Fibroblast of lung (primary cell): ENCODE results near the gene PTDSS2.

Source experiments
- CTCF ChIP-seq, 2 donors: IDR thresholded peaks in 1 of 2; conservative IDR thresholded peaks in 1 of 2; 1 replicate in 1 of 2; 2 replicates in 1 of 2; pipeline ENCODE4 v1.5.1; 2011 to 2012; ENCODE audit warnings: low read length in 2 of 2, control low read depth in 1 of 2, inconsistent platforms in 1 of 2, low read depth in 1 of 2, mild to moderate bottlenecking in 1 of 2
- EZH2 ChIP-seq: IDR thresholded peaks from 2 replicates; pipeline ENCODE4 v1.5.1; 2012; ENCODE audit warnings: low read length, control low read depth, mild to moderate bottlenecking; ENCODE audit errors: missing control alignments

- TF ChIP-seq CTCF (conservative IDR thresholded peaks at IDR 0.05 in 1 of 2, IDR thresholded peaks at IDR 0.05 in 1 of 2; ENCODE audit: low read depth in 1 of 2, low read length in 2 of 2) (no peak), EZH2 (no peak)
Measured at GRCh38 chr11:424232-424631, 25.8 kb upstream of the PTDSS2 start.
